GM12873 (cell line): ENCODE data around the gene FMO1.

Experiments
- CTCF ChIP-seq: IDR thresholded peaks from 2 replicates; pipeline ENCODE4 v1.5.1; 2012; ENCODE audit warnings: low read depth, mild to moderate bottlenecking, moderate library complexity, low read length, control low read depth; ENCODE audit not compliant: insufficient read depth; ENCODE audit errors: missing control alignments

The FMO1 gene

GRCh38 chr1:171310661-171311087, 62.4 kb downstream of the FMO1 start:
- no peak for TF ChIP-seq CTCF

GRCh38 chr1:171311771-171312558, 63.7 kb downstream of the FMO1 start:
- no peak for TF ChIP-seq CTCF

- no peak for TF ChIP-seq CTCF
Measured at GRCh38 chr1:171313319-171313834, 65.1 kb downstream of the FMO1 start.

GRCh38 chr1:171313835-171314320, 65.6 kb downstream of the FMO1 start, which contains the start of gene FMO4:
FMO4 (plus strand) TSS chr1:171314183; CDS start chr1:171319826, 5,643 bp downstream.
- peak; percentile 78 for TF ChIP-seq CTCF

GRCh38 chr1:171329251-171329650, 81.0 kb downstream of the FMO1 start:
- no peak for TF ChIP-seq CTCF

- no peak for TF ChIP-seq CTCF
Measured at GRCh38 chr1:171334024-171334640, 85.8 kb downstream of the FMO1 start.
